ENCODE data around the gene CWC15. TPM values are rescaled to one million over a fixed set of nuclear protein-coding genes. Genes with fewer than 3 reads are reported as not detected.

CWC15 gene
- total and polyA plus RNA-seq, 4 experiments from 2014 or later: 62.7 to 69.4 (median 66.2) TPM

DNA sequence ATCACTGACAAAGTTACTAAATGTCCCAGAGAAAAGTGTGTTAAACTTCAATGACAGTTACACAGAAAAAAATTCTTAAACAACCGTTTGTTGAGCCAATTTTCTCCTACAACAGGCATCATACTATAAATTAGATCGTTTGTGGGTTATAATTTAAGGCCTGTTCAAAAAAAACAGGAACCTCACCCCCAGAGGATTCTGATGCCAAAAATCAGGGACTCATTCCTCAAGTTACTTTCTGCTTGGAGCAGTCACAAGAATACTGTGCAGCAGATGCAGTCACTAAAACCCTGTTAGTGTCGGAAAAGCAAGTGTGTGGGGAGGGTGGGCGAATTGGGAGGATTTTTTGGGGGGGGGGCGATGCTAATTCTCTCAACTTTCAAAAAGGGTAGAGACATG lies 657 bp downstream of the CWC15 start:
- no peak for DNase-seq
- Histone ChIP-seq H3K36me3 (ENCODE audit: insufficient read depth, low read length) (peaks cover 38% of the 10 kb centered on the region), H3K9me3 (ENCODE audit: control insufficient read depth in 1 of 2, low read length in 2 of 2) (no peaks in the 10 kb centered on the region), H3K27me3 (ENCODE audit: insufficient read depth, low read length) (no peaks in the 10 kb centered on the region), H3K27ac (ENCODE audit: low read depth, low read length) (peak overlapping the region; percentile 92), H3K4me3 (ENCODE audit: low read length in 2 of 2) (peak overlapping the region; percentile 61 to 95), H3K4me1 (ENCODE audit: insufficient read depth, low read length) (peaks cover 16% of the 10 kb centered on the region)
- Mint-ChIP-seq H3K4me3 (peak overlapping the region; percentile 94 to 100 (median 98)), H3K4me1 (peaks cover 14 to 35% (median 25%) of the 10 kb centered on the region in 4 donors), H3K9me3 (no peaks in the 10 kb centered on the region), H3K36me3 (peaks cover 41 to 47% of the 10 kb centered on the region in 2 donors), H3K27ac (peak overlapping the region; percentile 53 to 100 (median 98)), H3K27me3 (no peaks in the 10 kb centered on the region)
- CTCF ChIA-PET (ENCODE audit: partially characterized antibody): interaction anchor here (1.8 kb wide), 1 partner anchor 95 kb away, joined by 8 read pairs; the partner anchor contains the start of gene SRSF8
- POLR2A ChIA-PET (ENCODE audit: partially characterized antibody): interaction anchor here (0.6 to 3.2 kb wide), 13 partner anchors 12 to 1416 kb away, joined by 3 to 57 read pairs (median 6); partner anchors contain the start of genes C11orf54, CEP57, ENDOD1 and FAM76B
- intact Hi-C loops (cut with micrococcal nuclease): loop anchor here (1.0 to 5.0 kb wide), 8 partner anchors 47 to 1417 kb away; partner anchors contain the start of genes CCDC82, ENDOD1, FAM76B and FUT4

DNA sequence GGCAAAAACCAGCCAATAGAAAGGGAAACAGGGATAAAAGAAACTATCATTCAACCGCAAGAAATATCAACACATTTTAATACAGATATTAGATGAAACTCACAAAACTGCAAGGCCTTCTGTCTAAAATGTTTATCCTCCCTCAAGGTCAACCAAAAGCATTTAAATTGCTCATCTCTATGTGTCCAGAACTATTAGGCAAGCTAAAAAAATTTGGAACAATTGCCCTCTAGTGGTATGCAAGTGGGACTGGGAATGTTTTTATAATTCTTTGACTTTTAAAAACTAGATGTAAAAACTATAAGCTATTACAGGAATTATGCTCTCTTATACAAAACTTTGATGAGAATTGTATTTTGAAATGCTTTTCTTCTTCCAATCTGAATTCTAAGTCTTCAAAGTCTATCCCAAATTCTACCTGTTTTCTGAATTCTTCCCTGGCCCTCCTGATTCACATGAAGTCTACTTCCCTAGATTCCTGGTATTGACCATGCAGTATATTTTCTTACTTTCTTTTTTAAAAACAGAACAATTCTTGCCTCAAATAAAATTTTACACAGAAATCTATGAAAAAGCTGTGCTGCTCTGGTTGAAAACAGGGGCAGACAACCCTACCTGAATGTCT lies 4.9 kb downstream of the CWC15 start:
- peaks cover 72 to 77% of the 10 kb centered on the region in 2 donors for H3K36me3 Mint-ChIP-seq
- no peak overlapping the region for H3K4me3 Mint-ChIP-seq
- H3K9me3 ChIP-seq (ENCODE audit: control insufficient read depth in 1 of 2, low read length in 2 of 2): no peaks in the 10 kb centered on the region
- H3K4me1 Mint-ChIP-seq: peaks cover 17 to 30% (median 27%) of the 10 kb centered on the region in 4 donors
- POLR2A ChIA-PET (ENCODE audit: partially characterized antibody): no interaction called here
- no peaks in the 10 kb centered on the region for H3K27me3 ChIP-seq (ENCODE audit: insufficient read depth, low read length)
- CTCF ChIA-PET (ENCODE audit: partially characterized antibody): interaction anchor here (0.9 to 1.9 kb wide), 5 partner anchors 8 to 737 kb away, joined by 3 to 5 read pairs (median 4); partner anchors contain the start of gene SRSF8
- peak overlapping the region in 1 of 7 donors; percentile 19 for H3K27ac Mint-ChIP-seq
- no peak overlapping the region for H3K27ac ChIP-seq (ENCODE audit: low read depth, low read length)
- no peaks in the 10 kb centered on the region for H3K9me3 Mint-ChIP-seq
- H3K36me3 ChIP-seq (ENCODE audit: insufficient read depth, low read length): peaks cover 71% of the 10 kb centered on the region
- peaks cover 12% of the 10 kb centered on the region for H3K4me1 ChIP-seq (ENCODE audit: insufficient read depth, low read length)
- H3K27me3 Mint-ChIP-seq: no peaks in the 10 kb centered on the region
- no peak for DNase-seq
- intact Hi-C loops (cut with micrococcal nuclease): no loop called here
- no peak overlapping the region for H3K4me3 ChIP-seq (ENCODE audit: low read length in 2 of 2)

DNA sequence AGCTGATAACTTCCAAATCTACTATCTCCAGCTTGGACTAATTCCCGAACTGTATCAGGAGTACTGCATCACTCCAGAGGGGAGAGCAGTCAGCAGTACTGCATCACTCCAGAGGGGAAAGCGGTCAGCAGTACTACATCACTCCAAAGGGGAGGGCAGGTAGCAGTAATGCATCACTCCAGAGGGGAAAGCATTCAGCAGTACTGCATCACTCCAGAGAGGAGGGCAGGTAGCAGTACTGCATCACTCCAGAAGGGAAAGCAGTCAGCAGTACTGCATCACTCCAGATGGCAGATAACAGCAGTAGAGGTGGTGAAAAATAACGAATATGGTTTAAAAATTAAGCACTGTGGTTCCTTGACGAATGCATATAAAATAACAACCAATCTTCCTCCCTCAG lies 8.4 kb downstream of the CWC15 start:
- Mint-ChIP-seq H3K9me3 (no peaks in the 10 kb centered on the region), H3K36me3 (peaks cover 73 to 83% of the 10 kb centered on the region in 2 donors), H3K27ac (peak overlapping the region in 2 of 7 donors; percentile 8 to 9), H3K4me3 (no peak overlapping the region), H3K4me1 (peaks cover 5 to 16% (median 10%) of the 10 kb centered on the region in 4 donors), H3K27me3 (no peaks in the 10 kb centered on the region)
- ChIA-PET CTCF (ENCODE audit: partially characterized antibody) (no interaction called here), POLR2A (ENCODE audit: partially characterized antibody) (interaction anchor here (1.5 kb wide), 1 partner anchor 125 kb away, joined by 3 read pairs; the partner anchor contains the start of gene ENDOD1)
- Histone ChIP-seq H3K4me1 (ENCODE audit: insufficient read depth, low read length) (no peaks in the 10 kb centered on the region), H3K9me3 (ENCODE audit: control insufficient read depth in 1 of 2, low read length in 2 of 2) (no peaks in the 10 kb centered on the region), H3K4me3 (ENCODE audit: low read length in 2 of 2) (no peak overlapping the region), H3K36me3 (ENCODE audit: insufficient read depth, low read length) (peaks cover 75% of the 10 kb centered on the region), H3K27me3 (ENCODE audit: insufficient read depth, low read length) (no peaks in the 10 kb centered on the region), H3K27ac (ENCODE audit: low read depth, low read length) (no peak overlapping the region)
- intact Hi-C loops (cut with micrococcal nuclease): no loop called here
- DNase-seq: no peak

DNA sequence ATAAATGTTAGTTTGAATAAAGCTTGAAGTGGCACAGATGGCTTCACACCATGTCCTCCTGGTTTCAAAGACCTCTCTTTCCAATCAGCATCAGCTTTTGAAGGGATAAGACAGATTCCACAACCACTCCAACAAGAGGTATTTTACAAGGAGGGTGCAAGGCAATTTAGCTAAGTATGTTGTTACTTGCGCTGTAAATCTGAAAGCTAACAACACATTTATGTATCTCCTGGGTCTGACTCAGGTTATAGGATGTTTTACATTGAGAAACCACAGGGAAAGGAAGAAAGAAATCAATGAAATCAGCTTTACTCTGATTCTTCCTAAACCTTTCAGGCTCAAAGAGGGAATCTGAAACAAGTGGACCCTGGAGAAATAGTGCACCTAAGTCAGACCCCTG lies 12.1 kb downstream of the CWC15 start:
- CTCF ChIA-PET (ENCODE audit: partially characterized antibody): no interaction called here
- Mint-ChIP-seq H3K36me3 (peaks cover 50 to 62% of the 10 kb centered on the region in 2 donors), H3K27ac (no peak overlapping the region), H3K4me1 (peaks cover 4 to 5% (median 5%) of the 10 kb centered on the region in 4 donors), H3K9me3 (no peaks in the 10 kb centered on the region), H3K27me3 (no peaks in the 10 kb centered on the region), H3K4me3 (no peak overlapping the region)
- Histone ChIP-seq H3K27ac (ENCODE audit: low read depth, low read length) (no peak overlapping the region), H3K27me3 (ENCODE audit: insufficient read depth, low read length) (no peaks in the 10 kb centered on the region), H3K4me1 (ENCODE audit: insufficient read depth, low read length) (no peaks in the 10 kb centered on the region), H3K9me3 (ENCODE audit: control insufficient read depth in 1 of 2, low read length in 2 of 2) (no peaks in the 10 kb centered on the region), H3K36me3 (ENCODE audit: insufficient read depth, low read length) (peaks cover 46% of the 10 kb centered on the region), H3K4me3 (ENCODE audit: low read length in 2 of 2) (no peak overlapping the region)
- intact Hi-C loops (cut with micrococcal nuclease): no loop called here
- no peak for DNase-seq
- POLR2A ChIA-PET (ENCODE audit: partially characterized antibody): interaction anchor here (1.9 kb wide), 1 partner anchor 12 kb away, joined by 9 read pairs; the partner anchor contains the start of genes CWC15 and KDM4D

DNA sequence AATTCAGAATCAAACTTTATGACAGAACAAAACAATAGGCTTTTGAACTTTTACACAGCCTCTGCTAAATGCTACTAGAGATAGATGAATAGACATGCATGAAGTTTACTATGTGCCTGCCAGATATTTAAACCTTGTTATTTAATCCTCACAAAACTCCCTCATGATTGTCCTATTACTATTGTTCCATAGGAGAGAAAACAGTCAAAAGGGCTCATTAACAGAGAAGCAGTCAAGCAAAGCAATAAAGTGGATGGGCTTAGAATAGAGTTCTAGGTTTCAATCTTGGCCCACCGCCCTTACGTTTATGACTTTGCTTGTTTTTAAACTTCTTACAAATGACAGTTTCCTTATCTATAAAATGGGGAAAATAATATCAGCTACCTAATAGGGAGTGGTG lies 12.9 kb downstream of the CWC15 start:
- ChIA-PET POLR2A (ENCODE audit: partially characterized antibody) (interaction anchor here (1.9 kb wide), 1 partner anchor 12 kb away, joined by 9 read pairs; the partner anchor contains the start of genes CWC15 and KDM4D), CTCF (ENCODE audit: partially characterized antibody) (interaction anchor here (0.9 kb wide), 1 partner anchor 9 kb away, joined by 4 read pairs; no protein-coding TSS in a partner anchor)
- Histone ChIP-seq H3K36me3 (ENCODE audit: insufficient read depth, low read length) (peaks cover 38% of the 10 kb centered on the region), H3K27ac (ENCODE audit: low read depth, low read length) (no peak overlapping the region), H3K27me3 (ENCODE audit: insufficient read depth, low read length) (no peaks in the 10 kb centered on the region), H3K4me1 (ENCODE audit: insufficient read depth, low read length) (no peaks in the 10 kb centered on the region), H3K9me3 (ENCODE audit: control insufficient read depth in 1 of 2, low read length in 2 of 2) (no peaks in the 10 kb centered on the region), H3K4me3 (ENCODE audit: low read length in 2 of 2) (no peak overlapping the region)
- H3K9me3 Mint-ChIP-seq: no peaks in the 10 kb centered on the region
- peaks cover 42 to 54% of the 10 kb centered on the region in 2 donors for H3K36me3 Mint-ChIP-seq
- no peak overlapping the region for H3K27ac Mint-ChIP-seq
- DNase-seq: no peak
- peaks cover 2 to 4% (median 3%) of the 10 kb centered on the region in 4 donors for H3K4me1 Mint-ChIP-seq
- no peak overlapping the region for H3K4me3 Mint-ChIP-seq
- intact Hi-C loops (cut with micrococcal nuclease): no loop called here
- no peaks in the 10 kb centered on the region for H3K27me3 Mint-ChIP-seq

DNA sequence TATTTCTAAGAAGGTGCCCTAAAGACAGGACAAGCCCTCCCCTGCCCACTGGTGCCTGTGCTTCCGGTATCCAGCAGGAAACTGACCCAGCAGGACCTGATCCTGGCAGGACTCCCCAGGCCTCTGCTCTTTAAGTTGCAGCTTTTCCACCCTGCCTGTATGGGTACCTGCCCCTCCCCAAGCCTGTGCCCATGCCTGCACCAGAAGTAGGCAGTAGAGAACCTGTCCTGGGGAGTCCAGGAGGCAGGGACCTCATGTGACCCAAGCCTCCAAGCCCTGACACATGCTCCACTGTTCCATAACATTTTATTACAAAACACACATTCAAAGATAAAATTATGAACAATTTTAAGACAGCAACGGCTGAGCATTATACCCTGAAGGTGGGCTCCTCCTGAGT lies 14.2 kb downstream of the CWC15 start:
- Histone ChIP-seq H3K27me3 (ENCODE audit: insufficient read depth, low read length) (no peaks in the 10 kb centered on the region), H3K9me3 (ENCODE audit: control insufficient read depth in 1 of 2, low read length in 2 of 2) (no peaks in the 10 kb centered on the region), H3K27ac (ENCODE audit: low read depth, low read length) (no peak overlapping the region), H3K4me1 (ENCODE audit: insufficient read depth, low read length) (no peaks in the 10 kb centered on the region), H3K4me3 (ENCODE audit: low read length in 2 of 2) (no peak overlapping the region), H3K36me3 (ENCODE audit: insufficient read depth, low read length) (peaks cover 26% of the 10 kb centered on the region)
- intact Hi-C loops (cut with micrococcal nuclease): no loop called here
- peaks cover 29 to 41% of the 10 kb centered on the region in 2 donors for H3K36me3 Mint-ChIP-seq
- no peak overlapping the region for H3K4me3 Mint-ChIP-seq
- DNase-seq: no peak
- H3K4me1 Mint-ChIP-seq: peaks cover 0 to 4% (median 4%) of the 10 kb centered on the region in 4 donors
- no peaks in the 10 kb centered on the region for H3K9me3 Mint-ChIP-seq
- POLR2A ChIA-PET (ENCODE audit: partially characterized antibody): no interaction called here
- CTCF ChIA-PET (ENCODE audit: partially characterized antibody): no interaction called here
- H3K27ac Mint-ChIP-seq: peak overlapping the region in 1 of 7 donors; percentile 63
- H3K27me3 Mint-ChIP-seq: no peaks in the 10 kb centered on the region

DNA sequence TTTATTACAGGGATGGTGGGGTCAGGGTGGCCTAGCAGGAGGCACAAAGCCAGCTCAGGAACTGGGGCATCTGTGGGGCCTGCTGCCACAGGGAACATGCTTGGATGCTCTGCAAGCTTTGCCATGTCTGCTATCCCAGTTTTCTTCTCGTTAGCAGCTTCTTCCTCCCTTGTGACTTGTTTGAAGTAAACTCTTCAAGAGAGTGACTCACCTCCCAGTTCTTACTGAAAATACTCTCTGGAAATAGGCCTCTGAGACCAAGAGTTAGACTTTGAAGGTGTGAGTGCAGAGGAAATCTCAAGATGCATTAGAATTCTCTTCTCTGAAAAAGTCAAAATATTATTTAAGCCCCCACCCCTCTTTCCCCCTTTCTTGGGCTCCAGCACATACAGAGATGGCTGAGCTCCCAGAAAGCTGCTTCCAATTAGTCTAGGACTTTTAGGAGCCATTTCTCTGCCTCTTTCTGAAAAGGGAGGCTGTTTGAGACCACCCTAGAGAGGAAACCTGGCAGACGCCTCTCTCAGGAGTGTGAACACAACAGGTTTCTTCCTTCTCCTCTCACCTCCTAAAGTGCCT lies 15.1 kb downstream of the CWC15 start:
- ChIA-PET CTCF (ENCODE audit: partially characterized antibody) (no interaction called here), POLR2A (ENCODE audit: partially characterized antibody) (no interaction called here)
- no peak overlapping the region for H3K4me3 Mint-ChIP-seq
- intact Hi-C loops (cut with micrococcal nuclease): no loop called here
- no peaks in the 10 kb centered on the region for H3K9me3 Mint-ChIP-seq
- H3K27me3 ChIP-seq (ENCODE audit: insufficient read depth, low read length): no peaks in the 10 kb centered on the region
- H3K9me3 ChIP-seq (ENCODE audit: control insufficient read depth in 1 of 2, low read length in 2 of 2): no peaks in the 10 kb centered on the region
- H3K27ac Mint-ChIP-seq: peak overlapping the region in 1 of 7 donors; percentile 35
- H3K36me3 Mint-ChIP-seq: peaks cover 21 to 33% of the 10 kb centered on the region in 2 donors
- H3K4me1 ChIP-seq (ENCODE audit: insufficient read depth, low read length): no peaks in the 10 kb centered on the region
- no peak overlapping the region for H3K4me3 ChIP-seq (ENCODE audit: low read length in 2 of 2)
- DNase-seq: no peak
- H3K4me1 Mint-ChIP-seq: peaks cover 0 to 4% (median 4%) of the 10 kb centered on the region in 4 donors
- H3K27me3 Mint-ChIP-seq: no peaks in the 10 kb centered on the region
- peaks cover 18% of the 10 kb centered on the region for H3K36me3 ChIP-seq (ENCODE audit: insufficient read depth, low read length)
- no peak overlapping the region for H3K27ac ChIP-seq (ENCODE audit: low read depth, low read length)

Data from CD4-positive, alpha-beta memory T cell (primary cell).